Stimulated activated CD8-positive, alpha-beta memory T cell treated with anti-CD3 and anti-CD28 coated beads, Interleukin-12 subunit alpha, Interleukin-12 subunit beta, amount 100 ng/mL, for 24 hours (primary cell): ENCODE results near the gene CGNL1.

Experiments used
- DNase-seq: peaks from one replicate; pipeline ENCODE4 v3.0.0-alpha.2; 2020; ENCODE audit errors: extremely low read depth

The CGNL1 gene

GRCh38 chr15:57525581-57525980 lies 149.3 kb downstream of the CGNL1 start:
- DNase-seq: no peak

DNA sequence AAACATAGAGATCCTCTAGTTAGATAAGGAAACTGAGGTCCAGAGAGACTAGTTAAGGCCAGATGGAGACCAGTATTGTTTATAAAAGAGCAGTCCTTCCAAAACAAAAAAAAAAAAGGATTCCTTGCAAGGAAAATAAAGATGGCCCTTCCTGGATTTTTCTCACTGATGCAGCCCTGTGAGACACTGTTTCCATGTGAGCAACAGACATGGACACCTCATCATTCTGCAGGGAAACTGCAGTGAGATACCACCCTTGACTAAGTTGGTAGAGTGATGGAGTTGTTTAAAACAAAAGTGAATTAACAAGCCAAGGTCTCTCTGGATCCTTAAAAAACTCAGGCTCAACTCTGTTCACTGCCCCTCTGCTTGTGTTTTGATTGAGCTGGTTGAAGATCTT lies 149.8 kb downstream of the CGNL1 start:
- no peak for DNase-seq

DNA sequence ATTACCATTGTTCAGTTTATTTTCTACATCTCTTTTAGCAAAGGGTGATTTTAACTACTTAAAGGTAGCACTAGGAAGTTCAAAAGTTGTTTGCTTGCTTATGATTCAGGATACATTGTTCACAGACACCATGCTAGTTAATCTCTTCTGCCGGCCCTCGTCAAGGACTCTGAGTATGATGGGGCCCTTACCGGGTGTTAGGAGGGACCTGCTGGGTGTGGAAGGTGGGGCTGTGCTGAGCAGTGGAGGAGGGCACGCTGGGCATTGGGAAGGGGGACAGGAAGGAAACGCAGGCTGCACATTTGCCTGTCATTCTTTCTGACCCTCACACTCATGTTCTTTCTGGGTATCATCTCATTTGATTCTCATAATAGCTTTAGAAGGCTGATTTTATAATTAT lies 150.3 kb downstream of the CGNL1 start:
- no peak for DNase-seq

DNA sequence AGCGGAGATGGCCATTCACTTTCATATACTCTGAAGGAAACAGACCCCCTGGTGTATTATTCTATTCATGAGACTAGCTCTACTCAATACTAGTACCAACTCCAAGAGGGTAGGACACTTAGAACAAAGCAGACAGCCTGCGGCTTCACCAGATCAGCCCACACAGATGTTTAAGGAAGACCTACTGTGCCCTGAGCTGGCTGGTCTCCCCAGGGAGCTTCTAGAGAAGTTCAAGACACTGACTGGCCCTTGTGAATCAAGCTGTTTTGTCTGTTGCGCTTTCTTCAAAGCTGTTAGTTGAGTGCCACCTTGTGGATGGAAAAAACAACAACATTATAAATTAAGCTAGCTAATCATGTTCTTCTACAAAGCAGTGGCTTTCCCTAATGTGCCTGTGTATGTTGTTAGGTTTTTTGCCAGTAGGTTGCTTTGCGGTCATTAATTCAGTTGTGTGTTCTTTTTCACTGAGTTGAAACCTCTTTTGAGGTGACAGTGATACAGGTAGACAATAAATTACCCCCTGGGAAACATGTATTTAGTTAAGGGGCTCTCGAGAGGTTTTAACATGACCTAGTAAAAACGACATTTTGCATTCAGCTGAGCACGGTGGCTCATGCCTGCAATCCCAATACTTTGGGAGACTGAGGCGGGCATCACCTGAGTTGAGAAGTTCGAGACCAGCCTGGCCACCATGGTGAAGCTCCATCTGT lies 151.2 kb downstream of the CGNL1 start:
- no peak for DNase-seq

DNA sequence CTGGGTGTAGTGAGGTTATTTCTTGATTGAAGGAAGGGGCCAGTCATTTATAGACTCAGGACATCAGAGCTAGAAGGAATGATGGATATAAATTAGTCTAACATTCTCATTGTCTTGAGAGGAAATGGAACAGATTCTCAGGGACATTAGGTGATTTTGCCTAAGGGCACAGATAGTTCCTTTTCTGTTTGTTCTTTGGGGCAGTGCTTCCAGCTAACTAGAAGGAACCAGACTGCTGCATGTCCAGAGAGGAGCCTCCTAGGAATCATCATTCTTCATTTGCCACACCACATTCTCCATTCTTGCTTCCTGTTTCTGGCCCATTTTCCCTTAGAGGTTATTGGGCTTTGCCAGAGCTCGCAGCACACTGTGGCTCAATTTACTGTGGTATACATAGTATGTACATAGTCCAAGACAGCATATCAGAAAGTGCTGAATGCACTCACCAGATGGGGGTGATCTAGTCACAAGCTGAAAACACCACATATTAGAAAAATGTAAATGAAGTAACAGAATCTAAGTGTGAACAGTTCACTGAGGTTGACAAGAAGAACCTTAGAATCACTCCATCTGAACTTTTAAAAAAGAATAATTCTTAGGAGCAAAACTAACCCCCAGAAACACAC lies 152.7 kb downstream of the CGNL1 start:
- no peak for DNase-seq

DNA sequence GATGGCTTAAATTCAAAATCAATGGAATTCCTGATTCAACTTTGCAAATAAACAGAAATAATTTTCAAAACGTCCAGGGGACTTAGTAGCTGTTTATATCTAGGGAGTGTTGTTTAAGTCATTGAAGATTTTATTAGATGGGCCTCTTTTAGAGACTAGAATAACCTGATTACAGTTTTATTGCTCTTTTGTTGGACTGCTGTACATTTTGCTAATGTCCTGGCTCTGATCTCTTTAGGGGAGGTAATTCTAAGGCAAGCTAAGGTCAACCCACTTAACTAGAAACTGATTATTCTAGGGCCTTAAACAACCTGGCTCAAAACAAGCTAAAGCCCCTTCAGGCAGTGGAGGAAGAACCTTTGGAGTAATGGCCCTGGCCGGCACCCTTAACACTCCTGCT lies 153.4 kb downstream of the CGNL1 start:
- no peak for DNase-seq

GRCh38 chr15:57532731-57533447 lies 156.6 kb downstream of the CGNL1 start:
- no peak for DNase-seq

DNA sequence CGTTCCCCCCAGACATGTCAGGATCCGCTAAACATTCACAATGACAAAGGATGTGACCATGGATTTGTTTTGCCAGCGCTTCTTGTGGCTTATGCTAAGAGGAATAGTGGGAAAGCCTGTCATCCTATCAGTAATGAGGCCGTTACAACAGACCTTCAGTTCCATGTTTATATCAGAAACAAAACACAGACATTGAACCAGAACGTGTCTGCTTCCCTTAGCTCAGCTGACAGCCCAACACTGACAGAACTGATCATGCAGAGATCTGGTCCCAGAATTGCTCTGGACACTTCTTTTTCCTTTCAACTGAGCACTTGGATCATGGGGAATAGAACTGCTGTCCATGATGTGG lies 157.1 kb downstream of the CGNL1 start:
- no peak for DNase-seq

DNA sequence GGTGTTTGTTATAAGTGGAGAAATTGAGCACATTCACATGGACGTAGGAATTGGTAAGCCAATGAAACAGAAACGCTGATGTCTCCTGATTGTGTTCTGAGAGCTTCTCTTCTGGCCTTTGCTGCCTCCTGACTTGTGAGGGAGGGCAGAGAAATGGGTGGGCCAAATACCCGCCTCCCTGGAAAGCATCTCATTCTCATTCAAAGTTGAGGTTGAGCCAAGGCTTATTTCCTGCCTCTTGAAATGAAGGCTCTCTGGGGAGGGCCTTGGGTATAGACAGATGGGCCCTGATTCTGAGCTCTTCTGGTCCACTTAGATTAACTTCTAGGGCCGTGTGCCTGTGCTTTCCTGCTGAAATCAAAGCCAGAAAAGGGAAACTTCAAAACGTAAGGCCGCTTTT lies 158.0 kb downstream of the CGNL1 start:
- DNase-seq: no peak

GRCh38 chr15:57537072-57537471 lies 160.8 kb downstream of the CGNL1 start:
- no peak for DNase-seq

GRCh38 chr15:57537488-57538264 lies 161.4 kb downstream of the CGNL1 start:
- no peak for DNase-seq

DNA sequence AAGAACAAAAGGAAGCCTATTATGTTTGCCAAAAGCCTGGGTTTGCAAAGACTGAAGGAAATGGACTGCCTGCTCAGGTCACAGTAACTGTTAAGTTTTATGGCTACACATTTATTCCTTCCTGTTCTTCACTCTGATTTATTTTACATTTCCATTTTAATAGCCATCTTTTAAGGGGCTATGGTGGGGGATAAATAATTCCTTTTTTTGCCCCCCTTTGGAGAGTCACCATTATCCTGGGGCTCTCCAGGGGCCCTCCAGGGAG lies 161.9 kb downstream of the CGNL1 start:
- no peak for DNase-seq

DNA sequence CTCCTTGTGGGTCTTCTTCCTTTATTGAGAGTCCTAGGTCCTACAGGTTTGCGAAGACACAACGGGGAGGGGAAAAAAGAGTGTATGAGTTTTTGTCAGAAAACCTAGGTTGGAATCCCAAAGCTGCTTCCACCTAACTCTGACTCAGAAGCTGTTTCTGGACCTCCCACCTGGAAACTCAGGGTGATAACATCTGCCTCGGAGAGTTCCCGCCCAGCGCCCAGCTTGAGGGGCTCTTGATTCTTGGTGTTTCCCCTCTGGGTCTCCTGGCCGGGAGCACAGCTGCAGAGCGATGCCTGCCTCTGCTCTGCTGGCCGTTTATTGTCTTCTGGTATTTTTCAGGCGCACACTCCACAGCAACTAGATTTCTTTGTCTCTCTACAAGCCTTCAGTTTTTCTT lies 162.5 kb downstream of the CGNL1 start:
- no peak for DNase-seq

DNA sequence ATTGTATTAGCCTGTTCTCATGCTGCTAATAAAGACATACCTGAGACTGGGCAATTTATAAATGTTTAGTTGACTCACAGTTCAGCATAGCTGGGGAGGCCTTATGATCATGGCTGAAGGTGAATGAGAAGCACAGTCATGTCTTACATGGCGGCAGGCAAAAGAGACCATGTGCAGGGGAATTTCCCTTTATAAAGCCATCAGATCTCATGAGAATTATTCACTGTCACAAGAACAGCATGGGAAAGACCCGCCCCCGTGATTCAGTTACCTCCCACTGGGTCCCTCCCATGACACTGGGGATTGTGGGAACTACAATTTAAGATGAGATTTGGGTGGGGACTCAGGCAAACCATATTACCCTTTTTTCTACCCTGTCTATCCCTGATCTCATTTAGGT lies 163.9 kb downstream of the CGNL1 start:
- DNase-seq: no peak

DNA sequence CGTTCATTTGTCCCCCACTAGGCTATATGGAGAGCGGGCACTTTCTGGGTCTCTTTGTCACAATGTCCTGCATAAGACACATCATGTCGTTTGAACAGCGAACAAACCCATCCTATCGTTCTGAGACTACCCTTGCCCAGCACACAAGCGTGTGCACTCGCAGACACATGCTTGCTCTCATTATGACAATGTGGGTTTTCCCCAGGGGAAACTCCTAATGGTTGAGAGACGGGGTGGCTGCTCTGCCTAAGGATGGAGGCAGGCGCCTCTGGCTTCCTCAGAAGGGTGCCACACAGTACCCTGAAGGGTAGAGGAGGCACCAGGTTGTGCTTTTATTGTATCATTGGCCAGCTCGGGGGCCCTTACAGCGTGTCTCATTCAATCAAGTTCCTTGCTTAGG lies 164.4 kb downstream of the CGNL1 start:
- DNase-seq: no peak

DNA sequence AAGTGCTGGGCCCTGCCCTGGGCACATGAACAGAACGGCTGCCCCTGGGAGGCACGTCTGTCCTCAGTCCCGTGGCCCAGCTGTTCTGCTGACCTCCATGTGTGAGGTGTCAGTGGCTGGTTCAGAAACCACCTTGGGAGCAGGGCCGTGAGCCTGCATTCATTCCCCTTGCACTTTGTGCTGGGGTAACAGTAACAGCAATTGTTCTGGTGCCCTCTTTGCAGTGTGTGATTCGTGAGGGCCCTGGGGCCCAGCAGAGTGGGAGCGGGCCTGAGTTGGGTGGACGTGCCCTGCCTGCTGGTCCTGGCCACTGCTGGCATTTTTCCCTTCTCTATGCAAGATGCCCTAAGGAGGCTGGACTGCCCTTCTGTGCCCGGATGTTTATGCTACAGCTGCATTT lies 165.0 kb downstream of the CGNL1 start:
- DNase-seq: no peak

GRCh38 chr15:57541805-57542504 lies 165.7 kb downstream of the CGNL1 start:
- no peak for DNase-seq

DNA sequence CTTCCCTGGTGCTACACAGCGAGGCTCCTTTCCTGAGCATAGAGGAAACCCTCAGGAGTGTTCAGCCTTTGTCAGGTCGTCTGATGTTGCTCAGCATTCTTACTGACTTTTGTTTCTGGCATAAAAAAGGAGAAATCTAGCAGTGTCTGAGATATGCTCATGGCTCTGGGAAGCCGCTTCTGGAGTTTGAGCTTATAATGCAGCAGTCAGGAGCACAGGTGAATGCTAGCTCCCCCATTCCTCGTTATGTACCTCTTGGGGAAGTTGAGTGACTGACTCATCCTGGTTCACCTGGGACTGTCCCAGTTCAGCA lies 166.2 kb downstream of the CGNL1 start:
- DNase-seq: no peak

DNA sequence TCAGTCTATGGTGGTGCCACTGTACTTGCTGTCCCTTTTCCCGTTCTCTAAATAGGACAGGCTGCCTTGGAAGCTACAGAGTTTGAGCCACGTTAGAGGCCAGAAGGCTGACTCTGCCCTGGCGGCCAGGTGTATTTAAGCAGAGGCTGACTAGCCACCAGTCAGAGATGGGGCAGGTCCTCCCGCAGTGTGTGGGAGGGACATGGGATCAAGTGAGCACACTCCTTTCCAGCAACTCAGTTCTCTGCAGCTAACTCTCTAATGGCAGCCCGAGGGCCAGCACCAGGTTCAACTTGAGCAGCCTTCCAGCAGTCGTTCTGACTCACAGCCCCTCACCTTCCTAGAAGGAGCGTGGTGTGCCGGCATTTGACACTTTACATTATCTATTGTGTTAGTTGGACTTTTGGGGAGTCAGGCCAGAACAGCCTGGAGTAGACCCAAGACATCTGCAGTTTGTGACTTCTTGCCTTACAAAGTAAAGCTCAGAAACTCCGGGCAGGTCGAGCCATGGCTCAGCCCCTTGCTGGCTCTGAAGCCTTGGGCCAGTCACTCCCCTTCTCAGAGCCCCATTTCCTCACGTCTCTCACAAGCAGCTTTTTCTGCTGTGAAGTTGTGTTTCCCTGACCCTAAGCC lies 168.7 kb downstream of the CGNL1 start:
- DNase-seq: no peak

DNA sequence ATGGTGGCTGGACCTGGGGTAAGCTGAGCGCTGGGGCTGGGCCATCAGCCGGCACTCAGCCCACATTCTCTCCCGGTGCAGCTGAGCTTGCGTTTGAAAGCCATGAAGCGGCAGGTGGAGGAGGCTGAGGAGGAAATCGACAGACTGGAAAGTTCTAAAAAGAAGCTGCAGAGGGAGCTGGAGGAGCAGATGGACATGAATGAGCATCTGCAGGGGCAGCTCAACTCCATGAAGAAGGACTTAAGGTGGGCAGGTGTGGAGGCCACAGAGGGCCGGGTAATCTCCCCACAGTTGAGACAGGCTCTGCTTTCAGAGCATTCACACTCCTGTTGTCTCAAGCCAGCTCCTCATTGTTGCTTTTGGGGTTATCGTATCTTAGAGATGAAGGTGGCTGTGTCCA lies 169.7 kb downstream of the CGNL1 start:
- DNase-seq: no peak

DNA sequence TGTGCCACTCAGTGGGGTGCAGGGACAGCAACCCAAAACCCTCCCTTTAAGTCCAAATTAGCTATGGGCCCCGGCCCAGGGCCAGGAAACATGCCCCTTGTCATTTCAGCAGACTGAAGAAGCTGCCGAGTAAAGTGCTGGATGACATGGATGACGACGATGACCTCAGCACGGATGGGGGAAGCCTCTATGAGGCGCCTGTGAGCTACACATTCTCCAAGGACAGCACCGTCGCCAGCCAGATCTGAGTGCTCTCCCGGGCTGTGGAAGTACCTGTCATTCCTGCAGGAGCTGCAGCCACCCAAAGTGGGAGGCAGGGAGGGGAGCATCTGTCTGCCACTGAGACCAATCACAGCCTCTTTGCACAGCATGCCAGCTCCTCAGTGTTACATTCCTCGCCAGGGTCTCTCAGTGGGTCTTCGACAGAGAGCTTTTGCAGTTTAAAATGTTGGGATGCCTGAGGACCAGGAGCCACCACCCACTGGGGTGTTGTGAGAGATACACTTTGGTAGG lies 171.0 kb downstream of the CGNL1 start:
- DNase-seq: no peak

GRCh38 chr15:57548351-57548750 lies 172.0 kb downstream of the CGNL1 start:
- DNase-seq: no peak
